RCC 7860 (cell line): Measurements from ENCODE around the gene NPAS3.

ENCODE experiments used
- DNase-seq: peaks from one replicate; pipeline ENCODE4 v3.0.0-alpha.2; 2015; ENCODE audit warnings: low spot score
- FAIRE-seq: peaks from 2 replicates; lab custom pipeline; 2012; peaks lifted over from hg19 to GRCh38; lab: Jason Lieb, UNC

NPAS3 gene

DNA sequence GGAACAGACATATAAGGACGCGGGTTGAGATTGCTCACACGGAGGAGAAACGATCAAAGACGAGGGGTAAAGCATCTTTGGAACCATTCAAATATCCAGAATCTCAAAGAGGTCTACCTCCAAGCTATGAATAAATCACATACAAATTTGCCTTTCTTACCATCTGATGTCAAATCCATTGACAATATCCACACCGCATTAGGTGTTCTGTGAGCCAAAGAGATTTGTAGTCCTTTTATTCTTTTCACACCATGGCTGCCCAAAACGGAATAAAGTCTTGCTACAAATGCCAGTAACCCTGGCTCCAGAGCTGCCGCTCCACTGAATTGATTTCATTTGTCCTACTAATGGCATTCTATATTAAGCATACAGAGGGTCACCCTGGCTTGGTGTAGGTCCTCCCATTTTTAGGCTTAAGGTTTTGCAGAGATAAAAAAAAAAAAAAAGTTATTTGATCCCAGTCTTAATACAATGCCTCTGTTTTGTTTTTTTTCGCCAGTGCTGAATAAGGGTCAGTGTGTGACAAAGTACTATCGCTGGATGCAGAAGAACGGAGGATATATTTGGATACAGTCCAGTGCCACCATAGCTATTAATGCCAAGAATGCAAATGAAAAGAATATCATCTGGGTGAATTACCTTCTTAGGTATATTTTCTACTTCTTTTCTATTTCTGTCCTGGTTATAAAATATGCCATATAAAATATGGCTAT, 854.9 kb downstream of the NPAS3 start:
- DNase-seq, result no peak
- no peak for FAIRE-seq

DNA sequence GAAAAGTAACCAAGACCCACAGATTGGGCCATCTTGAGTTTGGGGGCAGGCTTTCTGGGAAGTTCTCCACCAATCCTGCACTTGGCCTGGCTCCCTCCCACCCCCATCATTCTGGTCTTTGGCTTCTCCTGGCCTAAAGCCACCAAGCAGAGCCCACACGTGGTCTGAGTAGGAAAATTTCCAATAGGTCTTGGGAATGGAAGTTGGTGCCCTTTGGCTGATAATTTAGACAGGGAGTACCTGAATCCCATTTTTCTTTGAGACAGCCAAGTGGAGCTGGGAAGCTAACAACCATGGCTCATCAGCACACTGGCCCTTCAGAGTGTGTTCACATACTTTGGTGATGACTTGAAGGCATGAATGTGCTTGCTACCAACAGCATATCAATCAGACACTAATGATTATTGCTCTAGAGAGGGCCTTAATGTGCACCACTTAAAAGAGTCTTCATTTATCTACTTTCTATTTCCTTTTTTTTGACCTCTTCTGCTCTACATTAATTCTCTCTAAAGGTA, 856.2 kb downstream of the NPAS3 start:
- FAIRE-seq, result no peak
- DNase-seq, result no peak

DNA sequence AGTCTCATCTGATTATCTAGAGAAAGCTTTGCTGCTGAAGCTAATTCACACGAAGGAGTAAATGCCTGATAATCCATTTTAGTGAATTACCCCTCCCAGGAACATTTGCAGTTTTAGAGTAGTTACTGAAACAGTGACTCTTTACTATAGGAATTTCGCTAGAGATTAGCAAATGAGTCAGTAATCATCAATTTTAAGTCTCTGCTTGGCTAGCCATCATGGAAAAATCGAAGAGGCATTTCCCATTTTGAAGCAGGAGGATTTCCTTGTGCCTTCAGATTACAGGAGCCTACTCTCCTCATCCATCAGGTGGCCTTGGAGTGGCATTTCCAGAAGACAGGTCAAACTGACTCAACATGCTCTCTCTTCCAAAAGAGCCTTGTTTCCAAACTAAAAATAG, 857.7 kb downstream of the NPAS3 start:
- DNase-seq, result no peak
- FAIRE-seq, result no peak

DNA sequence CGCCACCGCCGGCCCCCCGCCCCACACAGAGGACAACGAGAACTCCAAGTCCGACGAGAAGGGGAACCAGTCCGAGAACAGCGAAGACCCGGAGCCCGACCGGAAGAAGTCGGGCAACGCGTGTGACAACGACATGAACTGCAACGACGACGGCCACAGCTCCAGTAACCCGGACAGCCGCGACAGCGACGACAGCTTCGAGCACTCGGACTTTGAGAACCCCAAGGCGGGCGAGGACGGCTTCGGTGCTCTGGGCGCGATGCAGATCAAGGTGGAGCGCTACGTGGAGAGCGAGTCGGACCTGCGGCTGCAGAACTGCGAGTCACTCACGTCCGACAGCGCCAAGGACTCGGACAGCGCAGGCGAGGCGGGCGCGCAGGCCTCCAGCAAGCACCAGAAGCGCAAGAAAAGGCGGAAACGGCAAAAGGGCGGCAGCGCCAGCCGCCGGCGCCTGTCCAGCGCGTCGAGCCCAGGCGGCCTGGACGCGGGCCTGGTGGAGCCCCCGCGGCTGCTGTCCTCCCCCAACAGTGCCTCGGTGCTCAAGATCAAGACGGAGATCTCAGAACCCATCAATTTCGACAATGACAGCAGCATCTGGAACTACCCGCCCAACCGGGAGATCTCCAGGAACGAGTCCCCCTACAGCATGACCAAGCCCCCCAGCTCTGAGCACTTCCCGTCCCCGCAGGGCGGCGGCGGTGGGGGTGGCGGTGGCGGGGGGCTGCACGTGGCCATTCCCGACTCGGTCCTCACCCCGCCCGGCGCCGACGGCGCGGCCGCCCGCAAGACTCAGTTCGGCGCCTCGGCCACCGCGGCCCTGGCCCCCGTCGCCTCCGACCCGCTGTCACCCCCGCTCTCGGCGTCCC, 861.3 kb downstream of the NPAS3 start:
- DNase-seq (no peak), FAIRE-seq (no peak)

GRCh38 chr14:33800735-33801163, 862.1 kb downstream of the NPAS3 start:
- DNase-seq (no peak), FAIRE-seq (no peak)

DNA sequence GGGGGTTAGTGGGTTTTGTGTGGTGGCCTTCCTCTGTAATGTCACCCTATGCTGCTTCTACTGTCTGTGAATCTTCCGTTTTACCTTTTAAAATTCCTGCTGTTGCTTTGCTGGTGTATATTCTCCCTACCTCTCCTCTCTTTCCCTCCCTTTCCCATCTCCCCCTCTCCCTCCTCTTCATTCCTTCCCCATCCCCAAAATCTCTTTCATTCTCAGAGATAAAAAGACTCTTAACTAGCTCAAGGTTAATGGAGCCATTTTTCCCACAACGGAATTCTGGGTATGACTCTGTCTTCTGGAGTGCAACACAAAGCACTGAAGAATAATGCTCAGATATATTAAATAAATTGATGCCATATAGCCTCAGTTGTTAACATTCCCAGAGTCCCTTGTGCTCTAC, 864.1 kb downstream of the NPAS3 start:
- FAIRE-seq (no peak), DNase-seq (no peak)

- DNase-seq (no peak), FAIRE-seq (no peak)
Measured at GRCh38 chr14:33805593-33805992, 866.9 kb downstream of the NPAS3 start.

DNA sequence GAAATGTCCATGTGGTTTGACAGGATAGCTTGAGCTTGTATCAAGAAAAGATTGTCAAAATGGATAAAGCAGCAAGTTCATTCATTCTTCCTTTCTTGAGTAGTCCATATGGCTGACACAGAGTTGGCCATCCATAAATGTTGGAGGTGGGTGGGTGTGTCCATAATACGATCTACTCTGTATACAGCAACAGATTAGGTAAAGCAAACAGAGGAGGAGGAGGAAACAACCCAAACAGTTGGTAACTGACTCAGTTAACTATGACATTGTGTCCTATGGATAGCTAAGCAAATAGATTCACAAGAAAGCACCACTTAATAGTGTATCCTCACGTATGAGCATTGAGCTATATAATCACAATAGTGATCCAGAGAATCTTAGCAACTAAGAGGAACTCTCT, 868.2 kb downstream of the NPAS3 start:
- no peak for FAIRE-seq

DNA sequence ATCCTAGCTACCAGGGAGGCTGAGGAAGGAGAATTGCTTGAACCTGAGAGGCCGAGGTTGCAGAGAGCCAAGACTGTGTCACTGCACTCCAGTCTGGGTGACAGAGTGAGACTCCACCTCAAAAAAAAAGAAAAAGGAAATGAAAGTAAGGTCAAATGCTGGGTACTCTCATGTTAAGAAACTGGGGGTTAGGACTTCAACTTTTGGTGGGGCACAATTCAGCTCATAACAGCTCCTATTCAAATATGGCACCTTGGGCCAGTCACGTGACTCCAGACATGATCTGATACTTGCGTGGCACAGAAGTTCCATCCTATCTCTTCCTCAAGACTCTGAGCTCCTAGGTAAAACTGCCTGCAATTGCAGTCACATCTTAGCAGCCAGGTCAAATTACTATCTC, 869.5 kb downstream of the NPAS3 start:
- no peak for DNase-seq

More for the DNA sequence above, 868.2 kb downstream of the NPAS3 start:
- no peak for DNase-seq

GRCh38 chr14:33809396-33809981, 870.8 kb downstream of the NPAS3 start:
- DNase-seq (no peak), FAIRE-seq (no peak)

More for the DNA sequence above, 869.5 kb downstream of the NPAS3 start:
- FAIRE-seq, result no peak

DNA sequence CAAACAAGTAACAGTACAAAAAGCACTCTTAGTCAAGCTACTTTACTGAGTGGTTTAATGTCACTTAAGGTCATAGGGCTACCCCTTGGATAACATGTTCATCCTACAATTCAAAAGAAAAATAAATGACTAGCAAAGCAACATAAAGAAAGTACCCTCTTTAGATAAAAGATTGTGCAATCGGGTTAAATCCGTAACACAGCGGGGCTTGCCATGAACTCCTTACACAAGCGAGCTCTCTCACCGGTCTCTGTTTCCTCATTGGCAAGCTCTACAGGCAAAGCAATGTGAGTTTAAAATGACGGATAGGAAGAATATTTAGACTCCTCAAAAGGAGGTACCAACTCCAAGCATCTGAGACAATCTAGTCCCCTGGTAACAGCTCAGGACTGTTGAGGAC, 871.6 kb downstream of the NPAS3 start:
- DNase-seq (no peak), FAIRE-seq (no peak)

- FAIRE-seq, result no peak
- DNase-seq, result no peak
Measured at GRCh38 chr14:33811721-33812120, 873.0 kb downstream of the NPAS3 start.

GRCh38 chr14:33812181-33812580, 873.5 kb downstream of the NPAS3 start:
- FAIRE-seq, result no peak

DNA sequence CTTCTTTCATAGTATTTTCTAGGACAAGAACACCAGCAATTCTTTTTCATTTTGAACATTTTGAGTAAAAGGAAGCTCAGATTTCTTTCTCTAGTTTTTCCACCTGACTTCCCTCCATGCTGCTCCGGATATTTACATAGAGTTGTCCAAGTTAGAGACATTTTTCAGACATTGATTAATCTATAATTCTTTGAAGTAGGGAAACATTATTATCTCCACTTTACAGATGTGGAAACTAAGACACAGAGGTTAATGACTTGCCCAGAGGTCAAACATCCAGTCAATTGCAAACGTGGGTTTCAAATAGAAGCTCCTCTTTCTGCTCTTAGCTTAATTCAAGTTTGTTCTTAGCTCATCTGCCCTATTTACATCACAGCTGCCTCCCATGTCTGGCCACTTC, 873.9 kb downstream of the NPAS3 start:
- DNase-seq (no peak), FAIRE-seq (no peak)

More at GRCh38 chr14:33812181-33812580, 873.5 kb downstream of the NPAS3 start:
- no peak for DNase-seq

GRCh38 chr14:33814010-33814409, 875.3 kb downstream of the NPAS3 start:
- no peak for FAIRE-seq

DNA sequence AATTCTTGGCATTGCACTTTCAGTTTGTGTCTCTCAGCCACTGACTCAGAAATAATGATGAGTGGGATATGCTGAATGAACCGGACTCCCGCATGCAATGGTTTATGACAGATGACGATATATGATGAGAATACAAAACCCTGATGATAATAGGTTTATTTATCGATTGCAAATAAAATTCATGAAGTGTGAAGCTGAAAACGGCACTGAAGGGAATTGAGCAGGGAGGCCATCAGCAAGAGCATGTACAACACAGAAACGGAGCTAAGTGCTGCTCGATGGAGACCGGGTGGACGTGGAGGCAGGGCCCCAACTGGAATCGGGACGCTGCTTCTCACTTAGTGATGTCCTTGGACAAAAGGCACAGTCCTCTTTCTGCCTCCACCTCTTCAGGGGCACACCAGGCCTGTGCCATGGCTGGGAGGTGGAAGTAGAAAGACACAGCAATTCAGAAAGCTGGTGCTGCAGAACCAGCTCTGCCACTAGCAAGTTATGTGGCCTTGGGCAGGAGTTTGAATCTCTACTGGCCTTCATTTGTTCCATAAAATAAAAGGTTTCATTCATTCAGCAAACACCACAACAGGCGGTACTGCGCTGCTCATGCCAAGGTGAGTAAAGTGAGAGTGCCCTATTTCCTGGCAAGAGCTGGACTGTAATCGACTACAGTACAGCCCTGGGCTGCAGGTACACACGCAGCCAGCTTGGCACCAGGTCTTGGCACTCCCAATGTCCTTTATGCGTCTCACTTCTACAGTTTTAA, 895.2 kb downstream of the NPAS3 start:
- no peak for FAIRE-seq
- no peak for DNase-seq

More at GRCh38 chr14:33814010-33814409, 875.3 kb downstream of the NPAS3 start:
- no peak for DNase-seq

DNA sequence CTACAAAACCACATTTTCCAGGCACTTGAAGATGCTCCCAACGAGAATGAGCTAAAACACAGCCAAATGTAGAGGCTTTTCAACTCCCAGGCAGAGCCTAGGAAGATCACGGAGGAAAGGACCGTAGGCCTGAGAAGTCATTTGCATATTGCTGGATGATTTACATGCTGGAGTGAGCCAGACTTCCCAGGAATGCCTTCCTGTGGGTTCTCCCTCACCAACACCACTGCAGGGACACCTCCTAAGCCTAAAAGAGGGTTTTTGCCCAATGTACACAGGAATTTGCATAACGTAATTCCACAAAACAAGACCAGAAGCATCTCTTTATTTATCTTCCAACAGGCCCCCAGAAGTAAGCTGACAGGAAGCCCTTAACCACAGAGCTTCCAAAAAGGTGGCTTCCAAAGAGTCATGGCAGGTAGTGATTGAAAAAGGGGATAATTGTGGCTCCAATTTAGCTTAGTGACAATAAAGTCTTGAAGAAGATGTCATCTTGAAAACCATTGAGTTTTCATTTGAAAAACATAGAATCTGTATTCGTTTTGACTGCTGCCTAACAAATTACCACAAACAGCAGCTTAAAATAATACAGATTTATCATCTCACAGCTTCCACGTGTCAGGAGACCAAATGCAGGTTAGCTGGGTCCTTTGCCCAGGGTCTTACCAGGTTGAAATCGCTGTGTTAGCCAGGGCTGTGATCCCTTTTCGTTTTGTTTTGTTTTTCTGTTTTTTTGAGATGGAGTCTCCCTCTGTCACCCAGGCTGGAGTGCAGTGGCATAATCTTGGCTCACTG, 896.0 kb downstream of the NPAS3 start:
- FAIRE-seq, result no peak
- DNase-seq, result no peak

DNA sequence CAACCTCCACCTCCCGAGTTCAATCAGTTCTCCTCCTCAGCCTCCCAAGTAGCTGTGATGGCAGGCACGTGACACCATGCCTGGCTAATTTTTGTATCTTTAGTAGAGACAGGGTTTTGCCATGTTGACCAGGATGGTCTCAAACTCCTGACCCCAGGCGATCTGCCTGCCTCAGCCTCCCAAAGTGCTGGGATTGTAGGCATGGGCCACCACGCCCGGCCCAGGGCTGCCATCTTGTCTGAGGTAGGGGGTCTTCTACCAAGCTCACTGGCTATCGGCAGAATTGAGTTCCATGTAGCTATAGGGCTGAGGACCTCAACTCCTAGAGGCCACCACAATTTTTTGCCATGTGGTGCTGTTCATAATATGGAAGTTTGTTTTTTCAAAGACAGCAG, 896.6 kb downstream of the NPAS3 start:
- no peak for DNase-seq
- FAIRE-seq, result no peak

- DNase-seq (no peak), FAIRE-seq (no peak)
Measured at GRCh38 chr14:33835677-33836076, 897.0 kb downstream of the NPAS3 start.
